Activated naive CD4-positive, alpha-beta T cell treated with anti-CD3 and anti-CD28 coated beads for 36 hours (primary cell): ENCODE data around the gene TBKBP1. TPM values are rescaled to one million over a fixed set of nuclear protein-coding genes. Genes with fewer than 3 reads are reported as not detected.
A peak's percentile ranks its signal among the peaks of the same experiment; 100 is the strongest.

Experiments used
- CTCF ChIA-PET: fragments of 350-600 bp; sonication (Branson Sonifier 250); formaldehyde crosslinking; loops from one replicate; lab custom pipeline; 2021; ENCODE audit warnings: antibody characterized with exemption; lab: Charles Lee
- DNase-seq: peaks from one replicate; pipeline ENCODE4 v3.0.0-alpha.2; 2020
- H3K27ac Mint-ChIP-seq: one replicate; pipeline ENCODE4 v1.8.0; 2021; ENCODE audit warnings: mild to moderate bottlenecking, mixed read lengths
- H3K27me3 Mint-ChIP-seq: one replicate; pipeline ENCODE4 v1.8.0; 2021; ENCODE audit warnings: low read depth, mixed read lengths
- H3K36me3 Mint-ChIP-seq: one replicate; pipeline ENCODE4 v1.8.0; 2021; ENCODE audit warnings: low read depth, mixed read lengths
- H3K4me1 Mint-ChIP-seq: one replicate; pipeline ENCODE4 v1.8.0; 2021; ENCODE audit warnings: low read depth, mixed read lengths
- H3K4me3 Mint-ChIP-seq: one replicate; pipeline ENCODE4 v1.8.0; 2021; ENCODE audit warnings: mild to moderate bottlenecking, moderate library complexity, mixed read lengths
- H3K9me3 Mint-ChIP-seq: one replicate; pipeline ENCODE4 v1.8.0; 2021; ENCODE audit warnings: mixed read lengths
- intact Hi-C: fragments of 100-400 bp; cut with micrococcal nuclease; formaldehyde crosslinking; loops from one replicate; pipeline ENCODE4 v1.15.1; 2023
- total RNA-seq, 2 experiments: library from RNA; stranded (reverse); gene quantifications; one replicate each; pipeline ENCODE4 v1.2.3, GENCODE V29; 2021

Gene TBKBP1
- total RNA-seq, 2 experiments from 2014 or later: 19.5 to 19.7 TPM

DNA sequence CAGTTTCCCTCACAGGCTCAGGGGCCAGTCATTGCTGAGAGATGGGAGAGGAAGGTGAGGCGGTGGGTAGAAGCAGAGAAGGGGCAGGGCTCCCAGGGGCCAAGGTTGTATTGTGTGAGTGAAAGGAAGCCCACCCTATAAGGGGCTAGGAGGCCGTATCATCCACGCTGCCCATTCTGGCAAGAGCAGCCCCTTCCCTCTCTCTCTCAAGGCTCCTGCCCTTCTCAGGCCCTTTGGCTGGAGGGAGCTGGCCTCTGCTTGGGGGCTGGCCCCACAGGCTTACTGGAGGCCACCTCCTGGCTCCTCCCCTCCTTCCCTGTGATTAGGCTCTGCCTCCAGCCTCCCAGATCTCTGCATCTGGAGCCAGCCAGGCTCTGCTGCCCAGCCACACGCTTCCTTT, 7.6 kb downstream of the TBKBP1 start:
- DNase-seq: no peak
- Mint-ChIP-seq H3K4me3 (peak overlapping the region; percentile 57), H3K36me3 (peaks cover 41% of the 10 kb centered on the region), H3K4me1 (peaks cover 89% of the 10 kb centered on the region), H3K27ac (peak overlapping the region; percentile 98), H3K9me3 (no peaks in the 10 kb centered on the region), H3K27me3 (no peaks in the 10 kb centered on the region)
- CTCF ChIA-PET: interaction anchor here (0.6 to 8.3 kb wide), 7 partner anchors 14 to 100 kb away, joined by 3 to 158 read pairs (median 4); partner anchors contain the start of gene TBX21
- intact Hi-C loops: no loop called here

DNA sequence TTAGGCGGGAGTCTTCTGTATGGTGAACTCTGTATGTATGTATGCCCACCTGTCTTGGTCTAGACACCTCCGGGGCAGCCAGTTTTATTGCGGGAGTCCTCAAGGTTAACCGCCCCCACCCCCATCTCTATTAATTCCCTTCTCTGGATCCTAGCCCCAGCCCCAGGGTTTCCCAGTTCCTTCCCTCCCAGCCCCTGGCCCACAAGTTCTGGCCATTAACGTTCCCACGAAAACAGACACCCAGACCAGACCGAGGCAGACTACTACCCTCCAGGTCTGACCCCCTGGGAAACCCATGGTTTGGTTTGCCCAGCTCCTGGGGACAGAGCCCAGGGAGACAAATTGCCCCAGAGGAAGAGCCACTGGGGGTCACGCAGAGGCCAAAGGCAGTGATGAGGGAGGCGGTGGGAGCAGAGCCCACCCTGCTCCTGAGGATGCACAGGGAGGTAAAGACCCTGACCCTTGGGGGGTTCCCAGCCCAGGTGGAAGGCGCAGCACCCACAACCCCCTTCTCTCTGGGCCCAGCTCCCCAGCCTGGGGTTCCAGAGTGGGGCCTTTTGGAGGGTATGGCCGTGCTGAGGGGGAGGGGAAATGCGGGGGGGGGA, 8.5 kb downstream of the TBKBP1 start:
- Mint-ChIP-seq H3K36me3 (peaks cover 37% of the 10 kb centered on the region), H3K9me3 (no peaks in the 10 kb centered on the region), H3K27ac (peak overlapping the region; percentile 98), H3K4me3 (peak overlapping the region; percentile 57), H3K27me3 (no peaks in the 10 kb centered on the region), H3K4me1 (peaks cover 89% of the 10 kb centered on the region)
- CTCF ChIA-PET: interaction anchor here (6.5 to 8.3 kb wide), 2 partner anchors 15 to 31 kb away, joined by 128 to 158 read pairs; partner anchors contain the start of gene TBX21
- intact Hi-C loops: no loop called here
- DNase-seq: no peak

DNA sequence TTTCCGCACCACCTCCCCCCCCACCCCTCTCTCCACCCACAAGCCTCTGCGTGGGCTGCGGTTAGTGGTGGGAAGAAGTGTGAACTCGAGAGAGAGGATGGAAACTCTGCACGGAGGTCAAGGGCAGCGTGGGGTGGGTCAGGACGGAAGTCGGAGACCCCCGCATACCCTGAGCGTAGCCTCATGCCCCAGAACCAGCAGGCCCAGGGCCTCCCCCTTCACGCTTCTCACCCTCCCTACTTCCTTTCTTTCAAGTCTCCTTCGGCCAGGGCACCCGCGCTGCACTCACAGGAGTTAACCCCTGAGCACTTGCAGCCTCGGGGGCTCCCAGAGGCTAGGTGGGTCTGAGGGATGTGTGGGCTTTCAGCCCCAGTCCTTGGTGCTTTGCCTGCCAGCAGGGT, 9.2 kb downstream of the TBKBP1 start:
- no peaks in the 10 kb centered on the region for H3K27me3 Mint-ChIP-seq
- peaks cover 87% of the 10 kb centered on the region for H3K4me1 Mint-ChIP-seq
- peaks cover 41% of the 10 kb centered on the region for H3K36me3 Mint-ChIP-seq
- H3K9me3 Mint-ChIP-seq: no peaks in the 10 kb centered on the region
- DNase-seq: peak; percentile 74
- intact Hi-C loops: loop anchor here (1.0 kb wide), 1 partner anchor 30 kb away; the partner anchor contains the start of gene TBX21
- H3K27ac Mint-ChIP-seq: peak overlapping the region; percentile 98
- CTCF ChIA-PET: interaction anchor here (1.5 to 5.5 kb wide), 2 partner anchors 14 to 22 kb away, joined by 4 to 72 read pairs; no protein-coding TSS in a partner anchor
- H3K4me3 Mint-ChIP-seq: peak overlapping the region; percentile 71

DNA sequence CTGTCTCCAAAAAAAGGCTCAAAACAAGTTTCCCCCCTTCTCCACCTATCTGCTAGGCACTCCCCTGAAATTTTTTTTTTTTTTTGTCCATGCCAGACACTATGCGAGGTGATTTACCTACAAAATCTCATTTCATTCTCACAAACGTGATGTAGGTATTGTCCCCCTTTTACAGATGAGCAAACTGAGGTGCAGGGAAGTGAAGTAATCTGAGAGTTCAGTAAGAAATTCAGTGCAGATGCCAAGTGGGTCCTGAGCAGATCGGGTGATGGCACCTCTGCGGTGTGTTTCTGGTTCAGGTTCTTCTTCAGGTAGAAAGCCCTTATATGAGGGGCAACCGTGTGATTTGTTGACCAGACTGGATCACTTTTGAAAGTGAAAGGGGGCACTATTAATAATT, 9.7 kb downstream of the TBKBP1 start:
- no peaks in the 10 kb centered on the region for H3K27me3 Mint-ChIP-seq
- no peaks in the 10 kb centered on the region for H3K9me3 Mint-ChIP-seq
- peak overlapping the region; percentile 98 for H3K27ac Mint-ChIP-seq
- H3K4me1 Mint-ChIP-seq: peaks cover 83% of the 10 kb centered on the region
- DNase-seq: no peak
- intact Hi-C loops: loop anchor here (1.0 kb wide), 1 partner anchor 30 kb away; the partner anchor contains the start of gene TBX21
- H3K36me3 Mint-ChIP-seq: peaks cover 40% of the 10 kb centered on the region
- CTCF ChIA-PET: interaction anchor here (1.0 to 5.5 kb wide), 4 partner anchors 13 to 87 kb away, joined by 4 to 72 read pairs (median 6); no protein-coding TSS in a partner anchor
- peak overlapping the region; percentile 71 for H3K4me3 Mint-ChIP-seq

DNA sequence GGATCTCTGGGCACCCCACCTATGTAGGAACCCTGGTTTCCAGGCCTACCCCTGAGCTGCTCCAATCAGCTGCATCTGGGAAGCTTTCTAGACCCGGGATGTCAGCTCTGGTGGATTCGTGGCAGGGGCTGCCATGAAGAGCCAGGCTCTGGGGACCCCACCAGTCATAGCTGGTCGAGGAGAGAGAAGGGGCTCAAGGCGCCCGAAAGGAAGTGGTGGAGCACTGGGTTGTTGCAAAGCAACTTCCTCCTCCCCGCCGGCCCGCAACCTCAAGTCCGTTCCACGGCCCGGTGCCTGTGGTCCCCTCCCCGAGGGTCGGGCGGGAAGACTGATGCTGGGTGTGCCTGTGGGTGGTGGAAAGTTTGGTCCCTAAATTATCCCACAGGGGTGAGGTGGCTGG, 10.2 kb downstream of the TBKBP1 start:
- Mint-ChIP-seq H3K9me3 (no peaks in the 10 kb centered on the region), H3K36me3 (peaks cover 38% of the 10 kb centered on the region)

DNA sequence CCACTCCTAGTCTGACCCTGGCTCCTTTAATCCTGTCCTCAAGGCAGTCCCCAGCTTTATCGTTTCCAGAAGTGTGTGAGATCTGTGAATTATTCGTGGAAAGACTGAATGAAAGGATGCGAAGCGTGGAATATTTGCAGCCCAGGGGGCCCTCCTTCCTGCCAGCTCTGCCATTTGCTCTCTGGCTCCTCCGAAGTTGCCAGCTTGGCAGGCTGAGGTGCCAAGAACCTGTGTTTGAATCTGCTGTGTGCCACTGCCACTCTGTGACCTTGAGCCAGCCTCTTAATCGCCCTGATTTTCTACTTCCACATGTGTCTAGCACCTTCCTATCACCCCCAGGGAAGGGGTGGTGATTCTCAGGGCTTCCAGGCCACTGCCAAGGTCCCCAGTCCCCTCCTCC, 10.8 kb downstream of the TBKBP1 start:
- Mint-ChIP-seq H3K27ac (peak overlapping the region; percentile 98), H3K9me3 (no peaks in the 10 kb centered on the region), H3K36me3 (peaks cover 39% of the 10 kb centered on the region), H3K4me1 (peaks cover 75% of the 10 kb centered on the region), H3K4me3 (peak overlapping the region; percentile 71), H3K27me3 (no peaks in the 10 kb centered on the region)
- CTCF ChIA-PET: interaction anchor here (0.6 to 5.5 kb wide), 7 partner anchors 8 to 34 kb away, joined by 3 to 72 read pairs (median 4); partner anchors contain the start of gene TBX21
- intact Hi-C loops: loop anchor here (1.0 kb wide), 3 partner anchors 9 to 55 kb away; partner anchors contain the start of gene KPNB1
- DNase-seq: no peak

More for the DNA sequence above, 10.2 kb downstream of the TBKBP1 start:
- Mint-ChIP-seq H3K27ac (peak overlapping the region; percentile 98), H3K4me3 (peak overlapping the region; percentile 71), H3K4me1 (peaks cover 78% of the 10 kb centered on the region), H3K27me3 (no peaks in the 10 kb centered on the region)
- DNase-seq: no peak
- CTCF ChIA-PET: interaction anchor here (0.6 to 5.5 kb wide), 7 partner anchors 7 to 86 kb away, joined by 3 to 72 read pairs (median 4); partner anchors contain the start of gene TBX21
- intact Hi-C loops: no loop called here

DNA sequence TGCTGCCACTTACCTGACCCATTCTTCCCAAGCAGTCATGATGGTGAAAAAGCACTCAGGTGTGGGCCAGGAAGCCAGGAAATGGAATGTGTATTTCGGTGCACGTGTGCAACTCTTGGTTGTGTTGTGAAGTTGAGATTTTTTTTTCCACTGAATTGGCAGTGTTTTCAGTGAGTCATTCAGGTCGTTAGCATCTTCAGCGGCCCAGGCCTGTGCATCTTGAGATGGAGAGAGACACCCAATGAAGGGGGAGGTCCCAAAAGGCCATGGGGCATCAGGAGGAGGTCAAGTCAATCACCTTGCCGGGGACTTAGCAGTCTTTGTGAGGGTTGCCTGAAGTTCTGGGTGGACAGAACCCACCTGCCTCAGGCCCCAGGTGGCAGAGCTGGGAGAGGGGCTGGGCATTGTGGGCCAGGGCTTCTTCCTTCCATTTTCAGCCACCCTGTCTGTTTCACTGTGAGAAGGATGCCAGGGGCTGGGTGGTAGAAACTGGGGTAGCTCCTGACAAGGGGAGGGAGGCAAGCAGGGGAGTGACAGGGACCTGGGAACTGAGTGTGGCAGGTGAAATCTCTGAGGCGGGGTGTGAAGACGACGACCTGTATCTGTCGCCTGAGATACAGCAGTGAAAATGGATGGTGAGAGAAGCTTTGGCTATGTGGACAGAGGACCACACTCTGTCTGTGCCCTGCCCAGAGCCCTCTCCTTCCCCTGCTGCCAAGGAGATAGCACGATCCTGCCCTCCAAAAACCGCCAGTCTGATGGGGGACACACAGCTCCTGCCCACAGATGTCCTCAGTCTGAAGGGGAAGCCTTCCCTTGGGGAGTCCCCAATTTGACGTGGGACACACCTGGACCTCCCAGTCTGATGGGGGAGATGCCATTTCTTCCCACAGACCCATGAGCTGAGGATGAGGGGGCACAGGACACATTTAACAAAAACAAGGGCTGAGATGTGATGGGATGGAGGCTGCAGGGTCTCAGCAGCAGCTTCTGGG, 11.9 kb downstream of the TBKBP1 start:
- H3K4me3 Mint-ChIP-seq: peak overlapping the region; percentile 71
- H3K4me1 Mint-ChIP-seq: peaks cover 75% of the 10 kb centered on the region
- peak overlapping the region; percentile 98 for H3K27ac Mint-ChIP-seq
- intact Hi-C loops: loop anchor here (1.0 kb wide), 3 partner anchors 11 to 57 kb away; partner anchors contain the start of gene KPNB1
- H3K27me3 Mint-ChIP-seq: no peaks in the 10 kb centered on the region
- no peaks in the 10 kb centered on the region for H3K9me3 Mint-ChIP-seq
- CTCF ChIA-PET: interaction anchor here (0.6 to 5.5 kb wide), 6 partner anchors 11 to 86 kb away, joined by 3 to 72 read pairs (median 4); partner anchors contain the start of gene TBX21
- peak; percentile 83 for DNase-seq
- H3K36me3 Mint-ChIP-seq: peaks cover 43% of the 10 kb centered on the region

DNA sequence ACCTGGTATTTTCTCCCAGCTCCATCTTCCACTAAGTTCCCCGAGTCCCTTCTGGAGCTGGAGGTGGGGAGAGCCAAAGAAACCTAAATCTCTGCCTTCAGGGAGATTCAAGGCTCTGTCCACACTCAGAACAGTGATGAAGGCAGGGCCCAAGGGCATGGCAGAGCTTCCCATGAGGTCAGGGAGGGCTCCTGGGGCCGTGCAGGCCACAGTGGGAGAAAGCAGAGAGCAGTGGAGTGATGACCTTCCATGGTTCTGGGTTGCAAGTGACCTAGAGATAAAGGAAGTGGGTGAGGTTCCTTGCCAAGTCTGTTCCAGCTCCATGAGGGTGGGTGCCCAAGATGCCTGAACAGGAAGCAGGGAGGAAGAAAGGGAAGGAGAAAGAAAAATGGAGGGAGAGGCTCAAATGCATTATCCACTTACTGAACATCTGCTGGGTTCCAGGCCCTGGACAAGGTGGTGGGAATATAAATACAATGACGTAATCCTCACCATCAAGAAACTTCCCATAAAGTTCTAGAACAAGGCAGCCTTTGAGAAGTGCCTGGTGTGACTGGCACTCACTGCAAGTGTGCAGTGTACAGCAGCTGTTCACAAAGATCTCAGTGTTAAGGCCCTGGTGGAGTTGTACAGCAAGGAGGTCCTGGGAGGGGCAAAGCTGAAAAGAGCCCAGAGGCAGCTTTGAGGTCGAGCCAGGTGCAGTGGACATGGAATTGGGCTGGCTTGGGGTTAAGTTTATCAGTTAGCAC, 13.3 kb downstream of the TBKBP1 start:
- CTCF ChIA-PET: interaction anchor here (0.7 to 5.5 kb wide), 9 partner anchors 9 to 66 kb away, joined by 3 to 72 read pairs (median 4); partner anchors contain the start of gene TBX21
- peak overlapping the region; percentile 98 for H3K27ac Mint-ChIP-seq
- H3K36me3 Mint-ChIP-seq: peaks cover 46% of the 10 kb centered on the region
- DNase-seq: peak; percentile 5
- H3K9me3 Mint-ChIP-seq: no peaks in the 10 kb centered on the region
- intact Hi-C loops: no loop called here
- peaks cover 69% of the 10 kb centered on the region for H3K4me1 Mint-ChIP-seq
- no peaks in the 10 kb centered on the region for H3K27me3 Mint-ChIP-seq
- no peak overlapping the region for H3K4me3 Mint-ChIP-seq

DNA sequence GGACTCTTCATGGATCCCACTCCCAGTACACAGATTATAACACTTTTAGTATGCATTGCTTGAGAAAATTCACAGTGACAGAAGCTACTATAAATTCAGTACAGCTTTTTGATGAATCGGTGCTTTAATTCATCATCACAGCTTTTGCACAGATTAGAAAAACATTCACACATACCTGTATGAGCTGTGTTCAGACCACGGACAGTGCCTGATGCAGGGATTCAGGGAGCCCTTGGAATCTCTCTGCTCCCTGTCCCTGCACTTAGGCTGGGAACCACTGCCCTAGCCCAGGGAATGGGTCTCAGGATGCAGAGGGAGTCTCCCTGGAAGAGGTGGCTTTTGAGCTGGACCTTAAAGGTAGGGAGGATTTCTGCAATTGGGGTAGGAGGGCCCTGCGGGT, 13.9 kb downstream of the TBKBP1 start:
- no peak for DNase-seq
- Mint-ChIP-seq H3K4me1 (peaks cover 71% of the 10 kb centered on the region), H3K4me3 (no peak overlapping the region), H3K27me3 (no peaks in the 10 kb centered on the region), H3K9me3 (no peaks in the 10 kb centered on the region), H3K27ac (peak overlapping the region; percentile 98), H3K36me3 (peaks cover 43% of the 10 kb centered on the region)
- CTCF ChIA-PET: interaction anchor here (0.8 to 5.5 kb wide), 5 partner anchors 9 to 65 kb away, joined by 3 to 72 read pairs (median 3); no protein-coding TSS in a partner anchor
- intact Hi-C loops: no loop called here

DNA sequence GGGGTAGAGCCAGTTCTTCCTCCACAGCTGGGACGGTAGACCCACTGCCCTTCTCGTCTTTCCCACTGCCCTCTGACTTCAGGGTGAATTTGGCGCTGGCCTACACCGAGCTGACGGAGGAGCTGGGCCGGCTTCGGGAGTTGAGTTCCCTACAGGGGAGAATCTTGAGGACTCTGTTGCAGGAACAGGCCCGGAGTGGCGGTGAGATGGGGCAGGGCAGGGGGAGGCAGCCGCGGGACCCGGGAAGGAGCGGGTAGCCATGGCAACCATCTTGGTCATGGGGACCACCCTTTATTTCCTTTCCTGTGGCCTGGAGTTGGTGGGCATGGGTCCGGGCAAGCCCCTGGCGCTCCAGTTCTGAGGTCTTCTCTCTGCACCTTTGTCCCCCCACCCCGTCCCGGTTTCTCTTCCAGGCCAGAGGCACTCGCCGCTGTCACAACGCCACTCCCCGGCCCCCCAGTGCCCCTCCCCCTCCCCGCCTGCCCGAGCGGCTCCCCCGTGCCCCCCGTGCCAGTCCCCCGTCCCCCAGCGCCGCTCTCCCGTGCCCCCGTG, 14.4 kb downstream of the TBKBP1 start:
- Mint-ChIP-seq H3K27ac (no peak overlapping the region), H3K27me3 (no peaks in the 10 kb centered on the region), H3K36me3 (peaks cover 42% of the 10 kb centered on the region), H3K4me1 (peaks cover 70% of the 10 kb centered on the region), H3K4me3 (no peak overlapping the region), H3K9me3 (no peaks in the 10 kb centered on the region)
- no peak for DNase-seq
- CTCF ChIA-PET: interaction anchor here (1.1 to 5.5 kb wide), 3 partner anchors 9 to 24 kb away, joined by 3 to 72 read pairs (median 11); no protein-coding TSS in a partner anchor
- intact Hi-C loops: no loop called here
